HEK293 (cell line): ENCODE data around the gene NCCRP1.
A peak's percentile ranks its signal among the peaks of the same experiment; 100 is the strongest.

ENCODE experiments used
- CTCF ChIA-PET: fragments of 350-600 bp; formaldehyde crosslinking; extraction: SDS; loops from one replicate; lab custom pipeline; 2021; ENCODE audit warnings: antibody characterized with exemption; lab: Yijun Ruan, JAX
- POLR2A ChIA-PET: fragments of 300-600 bp; formaldehyde crosslinking; extraction: SDS; loops from one replicate; lab custom pipeline; 2020; ENCODE audit warnings: antibody characterized with exemption, inconsistent platforms; lab: Yijun Ruan, JAX
- H3K27ac ChIP-seq: fragments of 200-500 bp; sonication (Bioruptor generic); 2 replicates; pipeline ENCODE4 v1.5.1; 2014; ENCODE audit warnings: low read depth, low read length, control low read depth, inconsistent platforms; ENCODE audit errors: extremely low read depth
- H3K36me3 ChIP-seq, 2 experiments: fragments of 200-500 bp in 1 of 2; sonication (Bioruptor generic) in 1 of 2; 1 replicate in 1 of 2; 2 replicates in 1 of 2; pipeline ENCODE4 v1.5.1; 2014 to 2017; ENCODE audit warnings: inconsistent platforms in 2 of 2, low read length in 2 of 2; ENCODE audit not compliant: control insufficient read depth in 2 of 2, insufficient read depth in 1 of 2
- H3K4me1 ChIP-seq: fragments of 200-500 bp; sonication (Bioruptor generic); 2 replicates; pipeline ENCODE4 v1.5.1; 2014; ENCODE audit warnings: mild to moderate bottlenecking, low read length, inconsistent platforms; ENCODE audit not compliant: control insufficient read depth, insufficient read depth
- H3K4me3 ChIP-seq: 2 replicates; pipeline ENCODE4 v1.5.1; 2011; ENCODE audit warnings: low read depth, mild to moderate bottlenecking, control low read depth, low read length, moderate library complexity
- H3K9me3 ChIP-seq: fragments of 200-500 bp; sonication (Bioruptor generic); 2 replicates; pipeline ENCODE4 v1.5.1; 2014; ENCODE audit warnings: low read depth, low read length, inconsistent platforms; ENCODE audit not compliant: control insufficient read depth, insufficient read depth
- EGR2 ChIP-seq: fragments of 450-650 bp; formaldehyde crosslinking; IDR thresholded peaks from 2 replicates; pipeline ENCODE4 v1.5.1; 2016; ENCODE audit warnings: low read depth, missing biosample characterization, missing genetic modification characterization
- HIC1 ChIP-seq: fragments of 450-650 bp; formaldehyde crosslinking; IDR thresholded peaks from 2 replicates; pipeline ENCODE4 v1.5.1; 2016; ENCODE audit warnings: missing biosample characterization, missing genetic modification characterization
- KLF7 ChIP-seq: fragments of 450-650 bp; formaldehyde crosslinking; IDR thresholded peaks from 2 replicates; pipeline ENCODE4 v1.5.1; 2016; ENCODE audit warnings: missing biosample characterization, missing genetic modification characterization, borderline replicate concordance
- OSR2 ChIP-seq: fragments of 450-650 bp; formaldehyde crosslinking; IDR thresholded peaks from 2 replicates; pipeline ENCODE4 v1.5.1; 2016; ENCODE audit warnings: missing biosample characterization, missing genetic modification characterization
- OVOL3 ChIP-seq: fragments of 450-650 bp; formaldehyde crosslinking; IDR thresholded peaks from 2 replicates; pipeline ENCODE4 v1.5.1; 2016; ENCODE audit warnings: missing biosample characterization, missing genetic modification characterization
- ZFHX2 ChIP-seq: fragments of 450-650 bp; formaldehyde crosslinking; conservative IDR thresholded peaks from 2 replicates; pipeline ENCODE4 v1.5.1; 2016; ENCODE audit warnings: missing biosample characterization, missing genetic modification characterization
- ZFP37 ChIP-seq: fragments of 450-650 bp; formaldehyde crosslinking; IDR thresholded peaks from 2 replicates; pipeline ENCODE4 v1.5.1; 2016; ENCODE audit warnings: missing biosample characterization, missing genetic modification characterization
- ZNF10 ChIP-seq: fragments of 450-650 bp; formaldehyde crosslinking; IDR thresholded peaks from 2 replicates; pipeline ENCODE4 v1.5.1; 2017; ENCODE audit warnings: missing biosample characterization, missing genetic modification characterization
- ZNF140 ChIP-seq: fragments of 450-650 bp; formaldehyde crosslinking; IDR thresholded peaks from 2 replicates; pipeline ENCODE4 v1.5.1; 2016; ENCODE audit warnings: missing biosample characterization, missing genetic modification characterization
- ZNF146 ChIP-seq: fragments of 450-650 bp; formaldehyde crosslinking; IDR thresholded peaks from 2 replicates; pipeline ENCODE4 v1.5.1; 2016; ENCODE audit warnings: missing biosample characterization, missing genetic modification characterization
- ZNF214 ChIP-seq: fragments of 450-650 bp; formaldehyde crosslinking; IDR thresholded peaks from 2 replicates; pipeline ENCODE4 v1.5.1; 2017; ENCODE audit warnings: missing biosample characterization, mild to moderate bottlenecking, missing genetic modification characterization, borderline replicate concordance
- ZNF280C ChIP-seq: fragments of 450-650 bp; formaldehyde crosslinking; IDR thresholded peaks from 2 replicates; pipeline ENCODE4 v1.5.1; 2016; ENCODE audit warnings: missing biosample characterization, missing genetic modification characterization
- ZNF292 ChIP-seq: fragments of 450-650 bp; formaldehyde crosslinking; IDR thresholded peaks from 2 replicates; pipeline ENCODE4 v1.5.1; 2016; ENCODE audit warnings: low read depth, missing biosample characterization, missing genetic modification characterization, borderline replicate concordance
- ZNF335 ChIP-seq: fragments of 450-650 bp; formaldehyde crosslinking; conservative IDR thresholded peaks from 2 replicates; pipeline ENCODE4 v1.5.1; 2016; ENCODE audit warnings: missing biosample characterization, missing genetic modification characterization
- ZNF341 ChIP-seq: fragments of 450-650 bp; formaldehyde crosslinking; IDR thresholded peaks from 2 replicates; pipeline ENCODE4; 2016; ENCODE audit warnings: low read depth, missing biosample characterization, missing genetic modification characterization
- ZNF398 ChIP-seq: fragments of 450-650 bp; formaldehyde crosslinking; IDR thresholded peaks from 2 replicates; pipeline ENCODE4 v1.5.1; 2017; ENCODE audit warnings: missing biosample characterization, missing genetic modification characterization
- ZNF416 ChIP-seq: fragments of 450-650 bp; formaldehyde crosslinking; IDR thresholded peaks from 2 replicates; pipeline ENCODE4 v1.5.1; 2016; ENCODE audit warnings: missing biosample characterization, missing genetic modification characterization
- ZNF488 ChIP-seq: fragments of 450-650 bp; formaldehyde crosslinking; IDR thresholded peaks from 2 replicates; pipeline ENCODE4 v1.5.1; 2016; ENCODE audit warnings: missing biosample characterization, missing genetic modification characterization
- ZNF514 ChIP-seq: fragments of 450-650 bp; formaldehyde crosslinking; IDR thresholded peaks from 2 replicates; pipeline ENCODE4 v1.5.1; 2016; ENCODE audit warnings: missing biosample characterization, missing genetic modification characterization
- ZNF560 ChIP-seq: fragments of 450-650 bp; formaldehyde crosslinking; IDR thresholded peaks from 2 replicates; pipeline ENCODE4 v1.5.1; 2017; ENCODE audit warnings: missing biosample characterization, missing genetic modification characterization, borderline replicate concordance
- ZNF600 ChIP-seq: fragments of 450-650 bp; formaldehyde crosslinking; IDR thresholded peaks from 2 replicates; pipeline ENCODE4 v1.5.1; 2016; ENCODE audit warnings: missing biosample characterization, missing genetic modification characterization
- ZNF610 ChIP-seq: fragments of 450-650 bp; formaldehyde crosslinking; IDR thresholded peaks from 2 replicates; pipeline ENCODE4 v1.5.1; 2016; ENCODE audit warnings: missing biosample characterization, missing genetic modification characterization, borderline replicate concordance
- ZNF768 ChIP-seq: fragments of 450-650 bp; formaldehyde crosslinking; IDR thresholded peaks from 2 replicates; pipeline ENCODE4 v1.5.1; 2018; ENCODE audit warnings: missing biosample characterization, mild to moderate bottlenecking, missing genetic modification characterization
- ZSCAN18 ChIP-seq: fragments of 450-650 bp; formaldehyde crosslinking; IDR thresholded peaks from 2 replicates; pipeline ENCODE4 v1.5.1; 2016; ENCODE audit warnings: missing biosample characterization, missing genetic modification characterization
- TF ChIP-seq, protein P1 (sequence below): fragments of 450-650 bp; formaldehyde crosslinking; IDR thresholded peaks from 2 replicates; pipeline ENCODE4 v1.5.1; 2016; ENCODE audit warnings: missing biosample characterization, missing genetic modification characterization

The NCCRP1 gene

DNA sequence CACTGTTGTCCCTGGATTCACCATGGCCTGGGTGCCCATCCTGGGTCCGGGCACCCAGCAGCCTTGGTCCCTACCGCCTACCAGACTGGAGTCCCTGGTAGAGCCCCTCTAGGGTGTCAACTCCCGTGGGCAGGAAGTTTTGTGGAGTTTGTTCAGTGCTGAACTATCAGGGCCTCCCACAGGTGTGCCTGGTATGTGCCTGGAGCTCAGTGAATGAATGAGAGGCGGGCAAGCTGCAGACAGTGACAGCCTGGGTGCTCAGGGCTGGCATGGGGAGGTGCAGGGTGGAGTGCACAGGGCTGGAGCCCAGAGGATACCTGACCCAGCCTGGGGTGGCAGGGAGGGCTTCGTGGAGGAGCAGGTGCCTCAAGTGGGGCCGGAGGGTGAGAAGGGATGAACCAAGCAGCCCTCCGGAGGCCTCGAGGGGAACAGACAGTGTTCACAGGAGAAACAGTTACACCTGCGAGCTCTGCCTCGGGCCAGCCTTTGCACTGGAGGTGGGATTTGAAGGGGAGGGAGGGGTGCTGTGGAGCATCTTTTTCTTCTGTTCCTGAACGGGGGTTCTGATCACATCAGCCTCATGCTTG, 41.6 kb upstream of the NCCRP1 start:
- Histone ChIP-seq H3K9me3 (no peaks in the 10 kb centered on the region), H3K4me3 (no peak overlapping the region), H3K4me1 (peaks cover 20% of the 10 kb centered on the region), H3K36me3 (peaks cover 3 to 6% of the 10 kb centered on the region in 2 experiments; a peak in 2 of 3 replicates), H3K27ac (0 out of 2 replicates have a peak overlapping the region, but pooled peaks have one; percentile 16)
- ChIA-PET CTCF (interaction anchor here (0.6 to 2.1 kb wide), 8 partner anchors 15 to 377 kb away, joined by 3 to 6 read pairs (median 4); partner anchors contain the start of gene EID2B), POLR2A (interaction anchor here (1.2 kb wide), 1 partner anchor 33 kb away, joined by 4 read pairs; no protein-coding TSS in a partner anchor)
- TF ChIP-seq ZNF560 (no peak), HIC1 (tag by site-specific recombination) (peak; percentile 17; the same call in 1 of the 2 replicates), ZNF488 (tag by site-specific recombination) (no peak), ZNF214 (tag by site-specific recombination) (no peak), ZSCAN18 (no peak), EGR2 (tag by site-specific recombination) (peak; percentile 93), ZNF341 (tag by site-specific recombination) (no peak), KLF7 (tag by site-specific recombination) (no peak), ZNF416 (no peak), ZNF610 (tag by site-specific recombination) (no peak), OVOL3 (no peak), ZFHX2 (peak; percentile 88), ZFP37 (no peak), ZNF600 (tag by site-specific recombination) (no peak), ZNF514 (tag by site-specific recombination) (no peak), ZNF140 (tag by site-specific recombination) (no peak), ZNF335 (peak; percentile 42; the same call in 1 of the 2 replicates), ZNF398 (no peak), ZNF280C (tag by site-specific recombination) (no peak), ZNF292 (tag by site-specific recombination) (no peak), ZNF146 (tag by site-specific recombination) (no peak), ZNF768 (no peak), ZNF10 (tag by site-specific recombination) (no peak), OSR2 (tag by site-specific recombination) (no peak)
- TF ChIP-seq, protein P1, sequence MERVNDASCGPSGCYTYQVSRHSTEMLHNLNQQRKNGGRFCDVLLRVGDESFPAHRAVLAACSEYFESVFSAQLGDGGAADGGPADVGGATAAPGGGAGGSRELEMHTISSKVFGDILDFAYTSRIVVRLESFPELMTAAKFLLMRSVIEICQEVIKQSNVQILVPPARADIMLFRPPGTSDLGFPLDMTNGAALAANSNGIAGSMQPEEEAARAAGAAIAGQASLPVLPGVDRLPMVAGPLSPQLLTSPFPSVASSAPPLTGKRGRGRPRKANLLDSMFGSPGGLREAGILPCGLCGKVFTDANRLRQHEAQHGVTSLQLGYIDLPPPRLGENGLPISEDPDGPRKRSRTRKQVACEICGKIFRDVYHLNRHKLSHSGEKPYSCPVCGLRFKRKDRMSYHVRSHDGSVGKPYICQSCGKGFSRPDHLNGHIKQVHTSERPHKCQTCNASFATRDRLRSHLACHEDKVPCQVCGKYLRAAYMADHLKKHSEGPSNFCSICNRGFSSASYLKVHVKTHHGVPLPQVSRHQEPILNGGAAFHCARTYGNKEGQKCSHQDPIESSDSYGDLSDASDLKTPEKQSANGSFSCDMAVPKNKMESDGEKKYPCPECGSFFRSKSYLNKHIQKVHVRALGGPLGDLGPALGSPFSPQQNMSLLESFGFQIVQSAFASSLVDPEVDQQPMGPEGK (tag by site-specific recombination) = no peak; the same call in 1 of the 2 replicates
